ENCODE results near the gene CORO1A.
"Not testable (repeated sequence)": the region's sequence is repeated elsewhere in the genome, so short reads cannot be mapped to it uniquely, and the experiment has no call there.

Gene CORO1A

GRCh38 chr16:30205541-30206236 lies 22.3 kb downstream of the CORO1A start:
- not testable (repeated sequence) for DNase-seq (ENCODE audit: low spot score)

- not testable (repeated sequence) for DNase-seq (ENCODE audit: low spot score)
These were observed 22.9 kb downstream of the CORO1A start for GRCh38 chr16:30206252-30206651.

- DNase-seq (ENCODE audit: low spot score) = not testable (repeated sequence)
These were observed 23.8 kb downstream of the CORO1A start for GRCh38 chr16:30207063-30207704.

GRCh38 chr16:30209032-30209431 lies 25.6 kb downstream of the CORO1A start:
- DNase-seq (ENCODE audit: low spot score) = not testable (repeated sequence)

- DNase-seq (ENCODE audit: low spot score) = not testable (repeated sequence)
These were observed 28.0 kb downstream of the CORO1A start for GRCh38 chr16:30211414-30211813.

GRCh38 chr16:30217082-30217481 lies 33.7 kb downstream of the CORO1A start:
- not testable (repeated sequence) for DNase-seq (ENCODE audit: low spot score)

All from iPS-NIHi11 (cell line).